Activated CD4-positive, alpha-beta T cell treated with anti-CD3 and anti-CD28 coated beads for 4 hours (primary cell): Measurements from ENCODE around the gene ZNF260.
"Not testable (repeated sequence)": the region's sequence is repeated elsewhere in the genome, so short reads cannot be mapped to it uniquely, and the experiment has no call there.

Experiments used
- DNase-seq, 2 donors: peaks; one replicate each; pipeline ENCODE4 v3.0.0-alpha.2; 2020

Gene ZNF260

DNA sequence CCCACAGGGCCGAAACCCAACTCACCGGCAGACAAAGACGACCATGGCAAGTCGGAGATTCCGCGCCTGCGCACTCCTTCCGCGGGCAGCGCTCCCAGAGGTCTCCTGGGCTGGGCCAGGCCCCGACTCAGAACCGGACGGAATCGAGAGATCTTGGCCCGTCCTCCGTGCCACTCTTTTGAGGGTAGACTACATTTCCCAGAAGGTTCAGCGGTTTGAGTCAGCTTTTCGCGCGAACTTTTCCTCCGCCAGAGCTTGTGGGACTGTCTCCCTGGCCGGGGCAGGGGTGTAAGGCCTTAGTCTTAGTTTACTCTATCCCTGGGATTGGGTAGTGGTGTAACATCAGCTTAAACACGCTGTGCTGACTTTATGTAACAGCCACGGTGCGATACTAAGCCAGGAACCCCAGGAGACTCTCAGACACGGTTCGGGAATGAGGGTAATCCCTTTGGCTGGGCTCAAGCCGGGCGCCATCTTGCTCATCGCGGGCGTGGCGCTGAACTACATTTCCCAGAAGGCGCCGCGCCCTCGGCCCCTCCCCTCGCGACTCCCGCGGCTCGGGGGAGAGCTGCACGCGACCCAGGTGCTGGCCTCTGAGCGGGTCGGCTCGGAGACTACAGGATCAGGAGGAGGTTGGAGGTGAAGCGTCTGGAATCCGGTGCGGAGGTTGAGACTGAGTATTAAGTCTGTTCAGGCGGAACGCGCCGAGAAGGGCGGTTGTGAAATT is at the start of gene ZNF260:
TSS of gene ZNF260 (minus strand) at position 78 of the 727 bp plus-strand sequence. CDS start 13,033 bp downstream, outside the sequence.
- peak; percentile 89 to 90 for DNase-seq

DNA sequence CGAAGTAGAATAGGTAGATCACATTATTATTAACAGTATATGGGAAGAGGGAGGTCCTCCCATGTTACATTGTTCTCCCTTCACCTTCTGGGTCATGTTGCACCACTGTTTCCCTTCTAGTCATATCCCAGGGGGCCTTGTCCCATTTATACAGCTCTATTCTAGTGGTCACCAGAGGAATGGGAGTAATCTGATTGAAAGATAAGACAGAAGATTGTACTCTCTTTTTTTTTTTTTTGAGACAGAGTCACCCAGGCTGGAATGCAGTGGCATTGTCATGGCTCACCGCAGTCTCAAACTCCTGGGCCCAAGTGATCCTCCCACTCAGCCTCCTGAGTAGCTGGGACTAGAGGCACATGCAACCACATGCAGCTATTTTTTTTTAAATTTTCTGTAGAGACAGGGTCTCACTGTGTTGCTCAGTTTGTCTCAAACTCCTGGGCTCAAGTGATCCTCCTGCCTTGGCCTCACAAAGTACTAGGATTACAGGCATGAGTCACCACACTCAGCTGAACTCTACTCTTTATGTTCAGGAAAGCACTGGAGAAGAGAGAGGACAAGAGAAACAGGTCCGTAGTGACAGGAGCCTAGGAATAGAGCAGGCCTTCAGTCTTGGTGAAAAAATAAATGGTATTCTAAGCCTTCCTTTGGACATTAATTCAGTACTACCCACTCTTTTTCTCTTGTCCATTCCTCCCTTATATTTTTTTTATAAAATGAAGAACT is 49.4 kb upstream of the ZNF260 start:
- DNase-seq = no peak

GRCh38 chr19:36574741-36575140 is 46.7 kb upstream of the ZNF260 start:
- DNase-seq = no peak

DNA sequence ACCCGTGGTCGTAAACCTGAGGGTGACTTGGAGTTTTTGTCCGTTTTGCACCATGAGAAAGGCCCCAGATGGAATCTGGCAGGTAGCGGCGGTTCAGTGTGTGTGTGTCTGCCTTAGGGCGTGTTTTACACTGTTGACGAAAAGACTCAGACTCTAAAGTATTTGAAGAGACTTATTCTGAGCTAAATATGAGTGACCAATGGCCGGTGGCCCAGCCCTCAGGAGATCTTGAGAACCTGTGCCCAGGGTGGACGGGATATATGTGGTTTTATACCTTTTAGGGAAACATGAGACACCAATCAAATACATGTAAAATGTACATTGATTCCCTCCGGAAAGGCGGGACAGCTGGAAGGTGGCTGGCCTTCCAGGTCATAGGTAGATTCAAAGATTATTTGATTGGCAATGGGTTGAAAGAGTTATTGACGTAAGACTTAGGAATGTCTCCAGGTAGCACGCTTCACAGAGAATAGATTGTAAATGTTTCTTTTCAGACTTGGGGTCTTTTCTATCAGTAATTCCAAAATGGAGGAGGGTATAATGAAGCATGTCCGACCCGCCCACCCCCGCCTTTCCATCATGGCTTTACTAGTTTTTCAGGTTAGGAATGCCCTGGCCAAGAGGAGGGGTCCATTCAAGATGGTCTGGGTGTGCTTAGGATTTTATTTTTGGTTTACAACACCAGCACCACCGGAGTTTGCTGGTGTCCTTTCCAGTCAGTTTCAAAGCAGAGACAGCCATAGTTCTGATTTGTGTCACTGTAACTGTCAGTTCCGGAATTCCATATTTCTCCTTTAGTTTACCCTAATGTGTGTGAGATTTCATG is 46.0 kb upstream of the ZNF260 start:
- no peak for DNase-seq

DNA sequence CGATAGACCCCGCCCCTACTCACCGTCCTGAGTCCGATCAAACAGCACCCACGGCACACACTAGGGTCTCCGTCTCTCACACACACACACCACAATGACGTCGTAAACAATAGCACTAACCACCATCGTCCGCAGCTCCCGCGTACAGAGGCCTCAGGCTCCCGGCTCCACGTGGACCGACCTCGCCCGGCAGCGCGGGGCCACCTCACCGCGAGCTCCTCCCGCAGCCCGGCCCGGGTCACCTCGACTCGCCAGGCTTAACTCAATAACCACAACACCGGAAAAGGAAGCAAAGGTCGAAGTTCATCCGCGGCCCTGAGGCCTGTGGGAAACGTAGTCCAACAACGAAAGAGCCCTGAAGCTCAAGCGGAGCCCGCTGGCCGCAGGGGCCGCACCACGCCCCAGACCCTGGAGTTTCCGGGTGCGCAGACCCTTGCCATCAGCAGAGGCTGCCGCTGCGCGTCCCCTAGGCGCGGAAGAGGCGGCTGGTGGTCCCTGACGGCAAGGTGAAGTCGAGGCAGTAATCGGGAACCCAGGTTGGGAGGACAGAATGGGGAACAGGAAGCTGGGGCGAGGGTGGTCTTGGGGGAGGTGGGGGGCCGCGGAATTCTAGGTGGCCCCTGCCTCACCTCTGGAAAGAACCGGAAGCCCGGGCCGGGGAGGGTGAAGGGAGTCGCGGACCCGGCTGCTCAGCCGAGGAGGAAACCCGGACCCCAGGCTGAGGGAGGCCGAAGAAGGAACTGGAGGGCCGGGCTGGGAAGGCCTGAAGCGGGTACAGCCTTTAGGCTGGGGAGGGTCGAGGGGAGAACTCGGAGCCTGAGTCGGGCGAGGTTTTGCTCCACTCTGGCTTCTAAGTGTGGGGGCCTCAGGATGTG is 45.2 kb upstream of the ZNF260 start, which contains the start of gene ZNF529:
TSS of gene ZNF529 (minus strand) at position 273 of the 875 bp plus-strand sequence. CDS start 946 bp downstream, outside the sequence.
- DNase-seq = peak; percentile 77 to 81

GRCh38 chr19:36572593-36573019 is 44.5 kb upstream of the ZNF260 start:
- no peak for DNase-seq

- DNase-seq = no peak
These were observed 36.3 kb upstream of the ZNF260 start for GRCh38 chr19:36564391-36564790.

- no peak for DNase-seq
These were observed 19.1 kb upstream of the ZNF260 start for GRCh38 chr19:36547001-36547732.

- DNase-seq = peak; percentile 1 to 3
These were observed 949 bp upstream of the ZNF260 start for GRCh38 chr19:36528921-36529518.

- no peak for DNase-seq
These were observed 238 bp downstream of the ZNF260 start for GRCh38 chr19:36527873-36528193.

GRCh38 chr19:36527341-36527740 is 730 bp downstream of the ZNF260 start:
- DNase-seq = no peak

- no peak for DNase-seq
These were observed 1.5 kb downstream of the ZNF260 start for GRCh38 chr19:36526581-36526980.

- no peak for DNase-seq
These were observed 3.5 kb downstream of the ZNF260 start for GRCh38 chr19:36524617-36525016.

- no peak for DNase-seq
These were observed 14.0 kb downstream of the ZNF260 start for GRCh38 chr19:36514012-36514612.

- DNase-seq = no peak
These were observed 19.7 kb downstream of the ZNF260 start for GRCh38 chr19:36508325-36508724.

GRCh38 chr19:36501973-36502372 is 26.1 kb downstream of the ZNF260 start:
- DNase-seq = no peak

GRCh38 chr19:36497001-36497400 is 31.1 kb downstream of the ZNF260 start:
- DNase-seq = no peak

- peak in 1 of 2 donors; percentile 3 for DNase-seq
These were observed 35.2 kb downstream of the ZNF260 start for GRCh38 chr19:36492689-36493453.

GRCh38 chr19:36490846-36491245 is 37.2 kb downstream of the ZNF260 start:
- DNase-seq = not testable (repeated sequence)

DNA sequence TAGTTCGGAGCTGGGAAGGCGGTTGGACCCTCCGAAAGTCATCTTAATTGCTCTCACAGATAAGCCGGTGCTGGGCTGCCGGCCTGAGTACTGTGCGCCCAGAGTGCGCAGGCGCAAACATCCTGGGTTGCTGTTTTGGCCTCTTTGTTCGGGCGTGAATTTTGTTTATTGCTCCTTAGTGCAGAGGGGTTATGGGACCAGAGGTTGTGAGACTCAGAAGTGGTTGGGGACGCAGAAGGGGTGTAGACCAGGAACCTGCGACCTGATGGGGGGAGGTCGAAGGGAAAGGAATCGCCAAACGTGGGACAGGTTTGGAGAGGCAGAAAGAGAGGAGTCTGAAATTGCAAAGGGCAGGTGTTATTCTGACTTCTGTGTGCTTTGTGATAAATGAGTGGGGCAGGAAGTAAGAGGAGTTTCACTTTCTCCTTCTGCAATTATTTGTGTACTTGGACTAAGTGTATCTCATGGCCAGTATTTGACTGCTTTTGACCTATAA is 38.1 kb downstream of the ZNF260 start:
- DNase-seq = peak in 1 of 2 donors; percentile 75
